Measurements from ENCODE around the gene KIF16B. TPM values are rescaled to one million over a fixed set of nuclear protein-coding genes. Genes with fewer than 3 reads are reported as not detected.
A peak's percentile ranks its signal among the peaks of the same experiment; 100 is the strongest.

Gene KIF16B
- total RNA-seq, 1 experiment from 2014 or later: 6.1 TPM

DNA sequence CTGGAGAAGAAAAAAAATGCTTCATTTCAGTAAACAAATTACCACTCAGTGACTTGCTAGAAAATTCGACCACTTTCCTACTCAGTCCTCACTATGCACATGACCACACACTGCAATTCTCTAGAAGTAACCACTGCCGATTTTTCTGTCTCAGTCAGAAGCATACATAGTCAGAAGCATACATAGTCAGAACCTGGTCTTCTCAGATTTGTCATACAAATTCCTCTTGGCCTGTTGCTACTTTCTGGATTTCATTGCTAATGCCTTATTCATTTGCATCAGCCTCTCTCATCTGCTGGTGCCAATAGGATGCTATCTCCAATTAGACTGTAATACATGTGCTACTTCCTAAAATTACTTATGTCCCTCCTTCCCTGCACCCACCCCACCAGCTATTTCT is 10.2 kb upstream of the KIF16B start:
- H4K20me1 ChIP-seq (ENCODE audit: insufficient read depth, low read depth, low read length): no peaks in the 10 kb centered on the region
- H3K4me2 ChIP-seq (ENCODE audit: low read depth, low read length, poor library complexity, severe bottlenecking): no peak overlapping the region
- no peaks in the 10 kb centered on the region for H3K79me2 ChIP-seq (ENCODE audit: low read length)
- H3K36me3 ChIP-seq (ENCODE audit: insufficient read depth, low read length): no peaks in the 10 kb centered on the region
- H3K4me3 ChIP-seq (ENCODE audit: low read length): no peak overlapping the region
- H3K9me2 ChIP-seq (replicated peaks; ENCODE audit: insufficient read depth, low read length): no peaks in the 10 kb centered on the region
- no peak overlapping the region for H2AFZ ChIP-seq (ENCODE audit: low read length)
- DNase-seq: no peak
- no peaks in the 10 kb centered on the region for H3K4me1 ChIP-seq (ENCODE audit: low read length)
- no peak overlapping the region for H3K27ac ChIP-seq (ENCODE audit: low read length)
- no peaks in the 10 kb centered on the region for H3K27me3 ChIP-seq (ENCODE audit: low read length)
- no peak overlapping the region for H3K9ac ChIP-seq (ENCODE audit: low read length)
- H3K9me3 ChIP-seq (ENCODE audit: low read length): no peaks in the 10 kb centered on the region

DNA sequence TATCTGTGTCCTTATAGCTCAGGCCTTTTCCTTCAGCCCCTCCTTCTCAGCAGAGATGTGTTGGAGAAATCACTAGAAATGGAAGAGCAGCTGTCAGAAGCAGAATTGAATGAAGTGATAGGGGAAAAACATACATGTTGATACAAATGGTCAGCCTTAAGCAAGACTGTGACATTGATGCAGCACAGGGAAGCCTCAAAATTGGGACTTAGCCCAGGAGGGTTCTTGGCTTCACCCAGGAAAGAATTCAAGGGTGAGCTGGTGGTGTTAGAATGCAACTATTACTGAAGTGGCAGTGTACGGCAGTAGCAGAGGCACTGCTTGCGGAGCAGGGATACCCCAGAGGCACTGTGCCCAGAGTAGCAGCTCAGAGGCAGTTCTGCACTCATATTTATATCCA is 8.0 kb upstream of the KIF16B start:
- DNase-seq: no peak
- Histone ChIP-seq H3K27me3 (ENCODE audit: low read length) (no peaks in the 10 kb centered on the region), H4K20me1 (ENCODE audit: insufficient read depth, low read depth, low read length) (no peaks in the 10 kb centered on the region), H3K9me2 (replicated peaks; ENCODE audit: insufficient read depth, low read length) (no peaks in the 10 kb centered on the region), H3K9ac (ENCODE audit: low read length) (no peak overlapping the region), H3K9me3 (ENCODE audit: low read length) (no peaks in the 10 kb centered on the region), H3K79me2 (ENCODE audit: low read length) (no peaks in the 10 kb centered on the region), H3K4me2 (ENCODE audit: low read depth, low read length, poor library complexity, severe bottlenecking) (no peak overlapping the region), H3K36me3 (ENCODE audit: insufficient read depth, low read length) (no peaks in the 10 kb centered on the region), H2AFZ (ENCODE audit: low read length) (no peak overlapping the region), H3K4me3 (ENCODE audit: low read length) (no peak overlapping the region), H3K27ac (ENCODE audit: low read length) (no peak overlapping the region), H3K4me1 (ENCODE audit: low read length) (no peaks in the 10 kb centered on the region)

DNA sequence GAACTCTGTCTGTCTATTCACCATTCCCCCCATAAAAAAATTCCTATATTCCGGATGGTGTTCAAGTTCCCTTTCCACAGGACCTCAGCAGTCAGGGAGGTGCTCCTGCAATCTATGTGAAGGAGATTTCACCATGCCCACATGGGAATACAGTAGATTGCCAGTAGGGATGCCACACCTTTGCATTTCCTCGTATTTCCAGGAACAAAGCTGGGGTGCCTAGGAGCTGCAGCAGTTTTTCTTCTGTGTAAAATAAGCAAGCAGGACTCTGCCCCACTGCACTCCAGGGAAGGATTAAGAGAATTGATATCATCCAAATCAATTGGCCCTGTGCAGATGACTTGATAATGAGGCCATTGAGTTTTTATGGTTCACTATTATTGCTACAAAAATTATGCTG is 7.4 kb upstream of the KIF16B start:
- Histone ChIP-seq H3K79me2 (ENCODE audit: low read length) (no peaks in the 10 kb centered on the region), H3K27ac (ENCODE audit: low read length) (no peak overlapping the region), H3K9ac (ENCODE audit: low read length) (no peak overlapping the region), H3K36me3 (ENCODE audit: insufficient read depth, low read length) (no peaks in the 10 kb centered on the region), H4K20me1 (ENCODE audit: insufficient read depth, low read depth, low read length) (no peaks in the 10 kb centered on the region), H3K27me3 (ENCODE audit: low read length) (no peaks in the 10 kb centered on the region), H3K4me2 (ENCODE audit: low read depth, low read length, poor library complexity, severe bottlenecking) (no peak overlapping the region), H3K4me1 (ENCODE audit: low read length) (no peaks in the 10 kb centered on the region), H3K9me3 (ENCODE audit: low read length) (no peaks in the 10 kb centered on the region), H3K4me3 (ENCODE audit: low read length) (no peak overlapping the region), H2AFZ (ENCODE audit: low read length) (no peak overlapping the region), H3K9me2 (replicated peaks; ENCODE audit: insufficient read depth, low read length) (no peaks in the 10 kb centered on the region)
- no peak for DNase-seq

DNA sequence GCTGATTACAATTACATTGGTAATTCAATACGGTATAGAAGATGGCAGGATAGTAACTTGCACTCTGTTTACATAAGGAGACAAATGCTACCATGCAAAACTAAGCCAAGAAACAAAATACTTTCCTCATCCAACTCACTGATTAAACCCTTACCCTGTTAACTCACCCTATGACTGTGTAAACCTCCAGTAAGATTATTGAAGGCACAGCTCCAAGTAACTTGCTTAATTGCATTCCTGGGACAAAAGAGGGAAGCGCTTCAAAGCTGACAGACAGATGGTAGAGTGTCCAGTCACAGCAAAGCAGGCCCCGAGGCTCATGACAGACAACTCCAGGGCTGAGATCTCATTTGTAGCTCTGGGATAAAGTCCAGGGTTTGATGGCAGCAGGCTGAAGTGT is 6.9 kb upstream of the KIF16B start:
- Histone ChIP-seq H3K4me2 (ENCODE audit: low read depth, low read length, poor library complexity, severe bottlenecking) (no peak overlapping the region), H3K79me2 (ENCODE audit: low read length) (no peaks in the 10 kb centered on the region), H4K20me1 (ENCODE audit: insufficient read depth, low read depth, low read length) (no peaks in the 10 kb centered on the region), H3K4me3 (ENCODE audit: low read length) (no peak overlapping the region), H3K9me3 (ENCODE audit: low read length) (no peaks in the 10 kb centered on the region), H3K27ac (ENCODE audit: low read length) (no peak overlapping the region), H2AFZ (ENCODE audit: low read length) (no peak overlapping the region), H3K4me1 (ENCODE audit: low read length) (no peaks in the 10 kb centered on the region; the same call in 1 of the 2 replicates), H3K27me3 (ENCODE audit: low read length) (no peaks in the 10 kb centered on the region), H3K36me3 (ENCODE audit: insufficient read depth, low read length) (no peaks in the 10 kb centered on the region), H3K9me2 (replicated peaks; ENCODE audit: insufficient read depth, low read length) (no peaks in the 10 kb centered on the region), H3K9ac (ENCODE audit: low read length) (no peak overlapping the region)
- DNase-seq: no peak

DNA sequence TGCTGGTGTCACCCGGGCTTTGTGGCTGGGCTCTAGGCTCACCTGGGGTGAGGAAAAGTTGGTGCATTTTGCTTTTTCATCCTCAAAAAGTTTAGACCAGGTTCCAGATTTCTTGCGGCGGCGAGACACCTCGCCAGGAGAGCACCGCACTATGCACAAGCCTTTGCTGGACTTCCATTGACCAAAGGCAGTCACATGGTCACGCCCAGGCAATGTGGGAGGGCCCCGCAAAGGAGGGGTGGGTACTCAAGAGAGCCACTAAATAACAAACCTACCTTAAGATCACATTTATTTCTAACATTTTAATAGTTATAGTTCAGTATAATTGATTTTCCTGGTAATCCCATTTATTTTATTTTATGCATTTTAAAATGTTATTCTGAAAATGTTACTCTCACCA is 3.0 kb upstream of the KIF16B start:
- H3K9ac ChIP-seq (ENCODE audit: low read length): no peak overlapping the region
- no peak overlapping the region for H2AFZ ChIP-seq (ENCODE audit: low read length)
- H3K4me2 ChIP-seq (ENCODE audit: low read depth, low read length, poor library complexity, severe bottlenecking): no peak overlapping the region

DNA sequence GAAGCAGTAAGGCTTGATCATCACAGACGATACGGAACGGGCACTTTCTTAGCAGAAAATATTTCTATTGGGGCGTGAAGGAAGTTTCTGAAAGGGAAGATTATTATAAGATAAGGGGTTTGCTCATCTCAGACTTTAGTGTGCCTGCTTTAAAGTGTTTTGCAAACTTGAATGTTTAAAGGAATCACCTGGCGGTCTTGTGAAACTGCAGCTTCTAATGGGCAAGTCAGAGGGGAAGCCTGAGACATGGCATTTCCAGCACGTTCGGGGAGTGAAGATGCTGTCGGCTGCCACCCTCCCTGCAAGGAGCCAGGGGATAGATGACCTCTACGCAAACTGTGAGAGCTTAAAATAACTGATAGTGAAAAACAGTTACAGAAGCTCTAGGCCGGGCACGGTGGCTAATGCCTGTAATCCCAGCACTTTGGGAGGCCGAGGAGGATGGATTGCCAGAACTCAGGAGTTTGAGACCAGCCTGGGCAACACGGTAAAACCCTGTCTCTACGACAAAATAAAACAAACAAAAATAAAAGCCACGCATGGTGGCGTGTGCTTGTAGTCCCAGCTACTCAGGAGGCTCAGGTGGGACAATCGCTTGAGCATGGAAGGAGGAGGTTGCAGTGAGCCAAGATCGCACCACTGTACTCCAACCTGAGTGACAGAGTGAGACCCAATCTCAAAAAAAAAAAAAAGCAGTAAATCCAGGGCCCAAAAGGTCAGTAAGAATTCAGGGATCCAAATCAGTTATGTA is 2.3 kb upstream of the KIF16B start:
- H3K27me3 ChIP-seq (ENCODE audit: low read length): no peaks in the 10 kb centered on the region
- no peak overlapping the region for H3K27ac ChIP-seq (ENCODE audit: low read length)
- H2AFZ ChIP-seq (ENCODE audit: low read length): peak overlapping the region; percentile 53; the same call in 1 of the 2 replicates
- no peaks in the 10 kb centered on the region for H3K9me3 ChIP-seq (ENCODE audit: low read length)
- no peaks in the 10 kb centered on the region for H3K9me2 ChIP-seq (replicated peaks; ENCODE audit: insufficient read depth, low read length)
- DNase-seq: no peak
- H3K9ac ChIP-seq (ENCODE audit: low read length): peak overlapping the region; percentile 47; the same call in 1 of the 2 replicates
- H3K4me1 ChIP-seq (ENCODE audit: low read length): peaks cover 21% of the 10 kb centered on the region
- H3K4me2 ChIP-seq (ENCODE audit: low read depth, low read length, poor library complexity, severe bottlenecking): peak overlapping the region; percentile 77
- no peaks in the 10 kb centered on the region for H3K36me3 ChIP-seq (ENCODE audit: insufficient read depth, low read length)
- no peaks in the 10 kb centered on the region for H3K79me2 ChIP-seq (ENCODE audit: low read length)
- peak overlapping the region; percentile 55; the same call in 1 of the 2 replicates for H3K4me3 ChIP-seq (ENCODE audit: low read length)
- H4K20me1 ChIP-seq (ENCODE audit: insufficient read depth, low read depth, low read length): no peaks in the 10 kb centered on the region

More for the DNA sequence above, 3.0 kb upstream of the KIF16B start:
- H3K9me3 ChIP-seq (ENCODE audit: low read length): no peaks in the 10 kb centered on the region
- H3K4me3 ChIP-seq (ENCODE audit: low read length): no peak overlapping the region
- H3K27me3 ChIP-seq (ENCODE audit: low read length): no peaks in the 10 kb centered on the region
- no peaks in the 10 kb centered on the region for H4K20me1 ChIP-seq (ENCODE audit: insufficient read depth, low read depth, low read length)
- DNase-seq: no peak
- peaks cover 21% of the 10 kb centered on the region for H3K4me1 ChIP-seq (ENCODE audit: low read length)
- no peak overlapping the region for H3K27ac ChIP-seq (ENCODE audit: low read length)
- H3K9me2 ChIP-seq (replicated peaks; ENCODE audit: insufficient read depth, low read length): no peaks in the 10 kb centered on the region
- no peaks in the 10 kb centered on the region for H3K79me2 ChIP-seq (ENCODE audit: low read length)
- H3K36me3 ChIP-seq (ENCODE audit: insufficient read depth, low read length): no peaks in the 10 kb centered on the region

DNA sequence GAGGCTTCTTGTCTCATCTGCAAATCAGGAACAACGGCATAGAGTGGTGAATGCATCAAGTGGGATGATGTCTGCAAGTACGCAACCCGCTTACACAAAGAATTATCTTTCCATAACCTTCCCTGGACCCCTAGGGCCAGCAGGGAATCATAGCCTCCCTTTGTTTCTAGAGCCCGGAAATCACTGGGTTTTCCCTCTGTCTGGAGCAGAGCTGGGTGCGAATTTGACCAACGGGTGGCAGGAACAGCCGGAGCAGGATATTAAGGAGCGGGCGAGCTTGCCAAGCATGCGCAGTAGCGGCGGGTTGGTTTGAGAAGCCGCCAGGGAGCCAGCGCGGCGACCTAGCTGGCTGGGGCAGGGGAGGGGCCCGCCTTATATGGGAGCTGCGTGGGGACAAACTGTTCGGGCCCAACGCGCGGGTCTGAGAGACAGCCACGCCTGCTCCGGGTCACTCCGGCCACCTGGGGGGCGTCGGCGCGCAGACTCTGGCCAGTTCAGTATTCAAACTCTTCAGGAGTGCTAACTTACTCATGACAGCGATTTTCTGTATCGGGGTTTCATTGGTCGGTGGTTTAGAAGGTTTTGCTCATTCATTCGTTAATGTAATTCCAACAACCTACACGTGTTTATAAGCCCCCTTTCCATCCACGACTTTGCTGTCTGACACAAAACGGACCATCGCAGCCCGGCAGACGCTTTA is 1.6 kb upstream of the KIF16B start:
- peak overlapping the region; percentile 55; the same call in 1 of the 2 replicates for H3K4me3 ChIP-seq (ENCODE audit: low read length)
- H3K9me2 ChIP-seq (replicated peaks; ENCODE audit: insufficient read depth, low read length): no peaks in the 10 kb centered on the region
- peak overlapping the region; percentile 47 for H3K9ac ChIP-seq (ENCODE audit: low read length)
- DNase-seq: peak; percentile 81
- H3K27me3 ChIP-seq (ENCODE audit: low read length): no peaks in the 10 kb centered on the region
- H3K4me1 ChIP-seq (ENCODE audit: low read length): peaks cover 21% of the 10 kb centered on the region
- H3K36me3 ChIP-seq (ENCODE audit: insufficient read depth, low read length): no peaks in the 10 kb centered on the region
- no peak overlapping the region for H3K27ac ChIP-seq (ENCODE audit: low read length)
- peak overlapping the region; percentile 77 for H3K4me2 ChIP-seq (ENCODE audit: low read depth, low read length, poor library complexity, severe bottlenecking)
- H4K20me1 ChIP-seq (ENCODE audit: insufficient read depth, low read depth, low read length): no peaks in the 10 kb centered on the region
- peak overlapping the region; percentile 53; the same call in 1 of the 2 replicates for H2AFZ ChIP-seq (ENCODE audit: low read length)
- H3K79me2 ChIP-seq (ENCODE audit: low read length): no peaks in the 10 kb centered on the region
- no peaks in the 10 kb centered on the region for H3K9me3 ChIP-seq (ENCODE audit: low read length)

DNA sequence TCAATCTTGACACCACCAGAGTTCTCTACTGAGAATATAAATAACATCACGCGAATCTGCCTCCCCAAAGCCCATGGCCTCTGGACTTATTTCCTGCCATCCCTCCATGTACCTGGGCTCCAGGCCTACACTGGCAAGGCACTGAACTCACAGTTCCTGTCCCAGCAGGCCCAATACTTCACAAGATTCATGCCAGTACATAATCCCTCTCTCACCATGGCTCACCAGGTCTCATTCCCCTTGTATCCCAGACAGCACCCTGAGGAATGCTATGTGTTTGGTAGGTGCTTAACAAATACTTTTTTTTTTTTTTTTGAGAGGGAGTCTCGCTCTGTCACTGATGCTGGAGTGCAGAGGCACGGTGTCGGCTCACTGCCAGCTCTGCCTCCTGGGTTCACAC is 1.9 kb downstream of the KIF16B start:
- Histone ChIP-seq H3K9me3 (ENCODE audit: low read length) (no peaks in the 10 kb centered on the region), H3K79me2 (ENCODE audit: low read length) (no peaks in the 10 kb centered on the region), H3K4me3 (ENCODE audit: low read length) (no peak overlapping the region), H4K20me1 (ENCODE audit: insufficient read depth, low read depth, low read length) (no peaks in the 10 kb centered on the region), H3K9me2 (replicated peaks; ENCODE audit: insufficient read depth, low read length) (no peaks in the 10 kb centered on the region), H3K27ac (ENCODE audit: low read length) (no peak overlapping the region), H3K4me1 (ENCODE audit: low read length) (peaks cover 21% of the 10 kb centered on the region), H3K9ac (ENCODE audit: low read length) (no peak overlapping the region), H3K36me3 (ENCODE audit: insufficient read depth, low read length) (no peaks in the 10 kb centered on the region), H2AFZ (ENCODE audit: low read length) (no peak overlapping the region), H3K4me2 (ENCODE audit: low read depth, low read length, poor library complexity, severe bottlenecking) (no peak overlapping the region), H3K27me3 (ENCODE audit: low read length) (no peaks in the 10 kb centered on the region)
- no peak for DNase-seq
